Activated naive CD8-positive, alpha-beta T cell treated with anti-CD3 and anti-CD28 coated beads, Interleukin-2, amount 50 U/mL, for 24 hours (primary cell): ENCODE results near the gene LGALS16.
A peak's percentile ranks its signal among the peaks of the same experiment; 100 is the strongest.
"Not testable (repeated sequence)": the region's sequence is repeated elsewhere in the genome, so short reads cannot be mapped to it uniquely, and the experiment has no call there.

ENCODE experiments used
- ATAC-seq: fragments of 150-1000 bp; cut with Tn5 transposase; one replicate; pipeline ENCODE4 v1.10.0; 2021
- DNase-seq: peaks from one replicate; pipeline ENCODE4 v3.0.0; 2021
- H3K27ac Mint-ChIP-seq: one replicate; pipeline ENCODE4 v1.8.0; 2021; ENCODE audit warnings: mild to moderate bottlenecking, mixed read lengths
- H3K27me3 Mint-ChIP-seq: one replicate; pipeline ENCODE4 v1.8.0; 2021; ENCODE audit warnings: mixed read lengths
- H3K36me3 Mint-ChIP-seq: one replicate; pipeline ENCODE4 v1.8.0; 2021; ENCODE audit warnings: low read depth, mixed read lengths
- H3K4me1 Mint-ChIP-seq: one replicate; pipeline ENCODE4 v1.8.0; 2021; ENCODE audit warnings: mixed read lengths
- H3K4me3 Mint-ChIP-seq: one replicate; pipeline ENCODE4 v1.8.0; 2021; ENCODE audit warnings: mild to moderate bottlenecking, moderate library complexity, mixed read lengths
- H3K9me3 Mint-ChIP-seq: one replicate; pipeline ENCODE4 v1.8.0; 2021; ENCODE audit warnings: mixed read lengths

Gene LGALS16, protein sequence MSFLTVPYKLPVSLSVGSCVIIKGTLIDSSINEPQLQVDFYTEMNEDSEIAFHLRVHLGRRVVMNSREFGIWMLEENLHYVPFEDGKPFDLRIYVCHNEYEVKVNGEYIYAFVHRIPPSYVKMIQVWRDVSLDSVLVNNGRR

DNA sequence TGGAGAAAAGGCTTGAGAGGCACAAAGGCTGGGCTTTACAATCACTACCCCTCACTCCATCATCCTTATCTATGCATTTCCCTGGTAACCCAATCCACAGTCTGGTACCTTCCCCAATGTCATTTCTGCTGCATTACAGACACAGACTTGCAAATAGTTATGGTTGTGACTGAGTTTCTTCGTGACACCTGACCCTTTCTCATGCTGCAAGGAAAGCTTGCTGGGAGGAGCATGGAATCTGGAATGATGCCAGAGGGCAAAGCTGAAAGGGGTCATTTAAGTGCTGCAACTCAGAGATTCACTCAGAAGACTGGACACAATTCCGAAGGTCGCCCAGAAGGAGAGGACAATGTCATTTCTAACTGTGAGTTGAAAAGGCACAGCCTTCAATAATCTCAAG lies at the start of gene LGALS16:
Gene LGALS16 (plus strand): TSS at position 301 of the 400 bp plus-strand sequence. CDS start 49 bp downstream, at position 350.
- peaks cover 25% of the 10 kb centered on the region for H3K27me3 Mint-ChIP-seq
- DNase-seq: no peak
- no peaks in the 10 kb centered on the region for H3K36me3 Mint-ChIP-seq
- no peak within 1 kb of the TSS for H3K4me3 Mint-ChIP-seq
- H3K4me1 Mint-ChIP-seq: no peaks in the 10 kb centered on the region
- no peak within 1 kb of the TSS for H3K27ac Mint-ChIP-seq
- no peaks in the 10 kb centered on the region for H3K9me3 Mint-ChIP-seq
- no peak for ATAC-seq

DNA sequence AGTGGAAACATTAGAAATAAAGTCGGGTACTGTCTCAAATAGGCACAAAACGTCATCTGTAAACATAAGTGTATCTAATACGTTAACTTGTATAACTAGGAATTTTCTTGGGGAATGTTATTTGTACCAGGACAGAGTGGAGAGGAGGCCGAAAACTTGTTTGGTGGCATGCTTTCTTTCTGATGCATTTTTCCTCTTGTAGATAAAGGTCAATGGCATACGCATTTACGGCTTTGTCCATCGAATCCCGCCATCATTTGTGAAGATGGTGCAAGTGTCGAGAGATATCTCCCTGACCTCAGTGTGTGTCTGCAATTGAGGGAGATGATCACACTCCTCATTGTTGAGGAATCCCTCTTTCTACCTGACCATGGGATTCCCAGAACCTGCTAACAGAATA lies 48.7 kb upstream of the LGALS16 start:
- Mint-ChIP-seq H3K4me1 (no peaks in the 10 kb centered on the region), H3K4me3 (no peak overlapping the region), H3K27ac (no peak overlapping the region), H3K36me3 (no peaks in the 10 kb centered on the region), H3K27me3 (peaks cover 9% of the 10 kb centered on the region), H3K9me3 (no peaks in the 10 kb centered on the region)
- DNase-seq (no peak), ATAC-seq (no peak)

DNA sequence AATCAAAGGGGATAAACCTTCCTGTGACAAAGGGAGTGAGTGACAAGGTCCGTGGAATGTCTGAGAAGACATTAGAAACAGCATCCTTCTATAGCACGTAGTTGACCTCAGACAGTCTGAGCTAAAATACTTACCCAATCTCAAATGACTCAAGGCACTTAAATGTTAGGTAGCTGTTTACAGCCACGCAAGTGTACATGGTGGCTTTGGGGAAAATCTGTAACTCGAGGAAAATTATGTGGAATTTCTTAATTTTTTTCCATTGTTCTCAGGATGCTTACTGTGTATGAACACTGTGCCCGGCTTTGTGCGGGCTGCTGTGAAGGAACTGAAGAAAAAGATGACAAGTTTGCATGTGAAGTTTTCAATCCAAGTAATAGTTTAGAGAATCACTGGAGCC lies 48.2 kb upstream of the LGALS16 start:
- no peak overlapping the region for H3K27ac Mint-ChIP-seq
- no peak overlapping the region for H3K4me3 Mint-ChIP-seq
- peaks cover 2% of the 10 kb centered on the region for H3K9me3 Mint-ChIP-seq
- no peaks in the 10 kb centered on the region for H3K4me1 Mint-ChIP-seq
- H3K27me3 Mint-ChIP-seq: peaks cover 9% of the 10 kb centered on the region
- ATAC-seq (no peak), DNase-seq (no peak)
- H3K36me3 Mint-ChIP-seq: no peaks in the 10 kb centered on the region

DNA sequence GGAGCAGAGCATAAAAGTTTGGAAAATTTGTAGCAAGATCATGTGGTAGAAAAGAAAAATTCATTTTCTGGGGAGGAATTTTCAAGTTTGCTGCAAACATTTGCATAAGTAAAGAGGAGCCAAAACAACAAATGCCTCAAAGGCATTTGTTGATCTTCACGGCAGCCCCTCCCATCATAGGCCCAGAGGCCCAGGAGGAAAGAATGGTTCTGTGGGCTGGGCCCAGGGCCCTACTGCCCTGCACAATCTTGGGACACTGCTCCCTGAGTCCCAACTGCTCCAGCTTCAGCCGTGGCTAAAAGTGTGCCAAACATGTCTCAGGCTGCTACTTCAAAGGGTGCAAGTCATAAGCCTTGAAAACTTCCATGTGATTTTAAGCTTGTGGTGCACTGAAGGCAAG lies 42.1 kb upstream of the LGALS16 start:
- no peak overlapping the region for H3K4me3 Mint-ChIP-seq
- no peak overlapping the region for H3K27ac Mint-ChIP-seq
- no peak for DNase-seq
- no peaks in the 10 kb centered on the region for H3K36me3 Mint-ChIP-seq
- no peaks in the 10 kb centered on the region for H3K4me1 Mint-ChIP-seq
- peaks cover 16% of the 10 kb centered on the region for H3K27me3 Mint-ChIP-seq
- peaks cover 13% of the 10 kb centered on the region for H3K9me3 Mint-ChIP-seq
- no peak for ATAC-seq

DNA sequence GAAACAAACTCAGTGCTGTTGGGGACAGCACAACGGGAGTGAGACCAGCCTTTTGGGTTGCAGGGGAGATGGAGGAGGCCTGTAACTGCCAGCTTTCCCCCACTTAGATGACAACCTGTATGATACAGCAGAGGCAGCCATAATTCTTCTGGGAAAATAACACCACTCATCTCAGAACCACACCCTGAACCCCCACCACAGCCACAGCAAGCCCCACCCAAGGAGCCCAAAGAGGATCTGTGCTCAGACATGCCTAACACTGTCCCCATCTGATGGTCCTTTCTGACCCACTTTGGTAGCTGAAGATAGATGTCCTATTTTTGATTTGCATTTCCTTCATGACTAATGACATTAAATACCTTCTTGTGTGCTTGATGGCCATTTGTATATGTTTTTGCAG lies 38.0 kb upstream of the LGALS16 start:
- no peak for ATAC-seq
- DNase-seq: no peak

DNA sequence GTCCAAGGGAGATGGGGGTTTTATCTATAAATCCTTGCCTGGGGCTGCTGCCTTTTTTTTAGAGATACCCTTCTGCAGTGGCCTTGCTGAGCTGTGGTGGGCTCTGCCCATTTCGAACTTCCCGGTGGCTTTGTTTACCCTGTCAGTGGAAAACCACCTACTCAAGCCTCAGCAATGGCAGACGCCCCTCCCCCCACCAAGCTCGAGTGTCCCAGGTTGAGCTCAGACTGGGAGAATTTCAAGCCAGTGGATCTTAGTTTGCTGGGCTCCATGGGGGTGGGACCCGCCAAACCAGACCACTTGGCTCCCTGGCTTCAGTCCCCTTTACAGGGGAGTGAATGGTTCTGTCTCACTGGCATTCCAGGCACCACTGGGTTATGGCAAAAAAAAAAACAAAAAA lies 31.8 kb upstream of the LGALS16 start:
- Mint-ChIP-seq H3K9me3 (no peaks in the 10 kb centered on the region), H3K4me3 (no peak overlapping the region), H3K27me3 (peaks cover 44% of the 10 kb centered on the region), H3K27ac (no peak overlapping the region), H3K36me3 (no peaks in the 10 kb centered on the region), H3K4me1 (no peaks in the 10 kb centered on the region)
- DNase-seq (no peak), ATAC-seq (no peak)

More for the DNA sequence above, 38.0 kb upstream of the LGALS16 start:
- Mint-ChIP-seq H3K9me3 (peaks cover 9% of the 10 kb centered on the region), H3K4me3 (no peak overlapping the region), H3K4me1 (no peaks in the 10 kb centered on the region), H3K36me3 (no peaks in the 10 kb centered on the region), H3K27ac (no peak overlapping the region), H3K27me3 (peaks cover 45% of the 10 kb centered on the region)

DNA sequence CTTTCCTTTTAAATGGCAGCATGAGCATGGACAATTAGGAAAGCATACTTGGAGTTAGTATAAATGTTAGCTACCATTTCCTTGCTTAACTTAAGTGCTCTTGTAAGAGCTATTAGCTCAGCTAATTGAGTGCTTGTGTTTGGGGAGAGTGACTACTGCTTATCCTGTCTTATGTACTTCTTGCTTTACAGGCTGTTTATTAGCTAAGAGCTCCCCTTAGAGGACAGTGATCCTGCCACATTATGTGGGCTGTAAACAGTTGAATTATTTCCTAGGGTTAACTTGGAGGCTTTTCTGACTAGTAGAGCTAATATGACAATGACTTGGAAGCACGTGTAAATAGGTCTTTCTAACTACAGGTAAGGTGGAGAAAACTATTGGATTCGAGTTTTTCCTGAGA lies 28.1 kb upstream of the LGALS16 start:
- not testable (repeated sequence) for H3K9me3 Mint-ChIP-seq, H3K4me1 Mint-ChIP-seq, H3K27ac Mint-ChIP-seq, DNase-seq, ATAC-seq, H3K4me3 Mint-ChIP-seq, H3K36me3 Mint-ChIP-seq
- H3K27me3 Mint-ChIP-seq: peaks cover 20% of the 10 kb centered on the region

DNA sequence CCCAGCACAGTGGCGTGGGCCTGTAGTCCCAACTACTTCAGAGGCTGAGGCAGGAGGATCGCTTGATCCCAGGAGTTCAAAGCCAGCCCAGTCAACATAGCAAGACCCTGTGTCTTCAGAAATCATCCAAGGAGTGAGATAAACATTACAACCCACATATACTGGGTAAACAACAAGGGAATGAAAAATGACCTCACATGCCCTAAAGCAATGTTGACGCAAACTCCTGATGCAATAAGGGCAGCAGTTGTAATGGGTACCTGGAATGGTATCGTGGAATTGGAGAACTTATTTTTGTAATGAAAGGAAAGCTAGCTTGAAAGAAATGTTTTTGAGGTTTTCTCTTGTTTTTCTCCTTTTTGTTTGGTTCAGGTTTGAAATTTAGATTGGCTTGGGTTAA lies 24.5 kb upstream of the LGALS16 start:
- DNase-seq (no peak), ATAC-seq (no peak)
- Mint-ChIP-seq H3K4me1 (no peaks in the 10 kb centered on the region), H3K9me3 (no peaks in the 10 kb centered on the region), H3K36me3 (no peaks in the 10 kb centered on the region), H3K27me3 (peaks cover 26% of the 10 kb centered on the region), H3K27ac (no peak overlapping the region), H3K4me3 (no peak overlapping the region)

DNA sequence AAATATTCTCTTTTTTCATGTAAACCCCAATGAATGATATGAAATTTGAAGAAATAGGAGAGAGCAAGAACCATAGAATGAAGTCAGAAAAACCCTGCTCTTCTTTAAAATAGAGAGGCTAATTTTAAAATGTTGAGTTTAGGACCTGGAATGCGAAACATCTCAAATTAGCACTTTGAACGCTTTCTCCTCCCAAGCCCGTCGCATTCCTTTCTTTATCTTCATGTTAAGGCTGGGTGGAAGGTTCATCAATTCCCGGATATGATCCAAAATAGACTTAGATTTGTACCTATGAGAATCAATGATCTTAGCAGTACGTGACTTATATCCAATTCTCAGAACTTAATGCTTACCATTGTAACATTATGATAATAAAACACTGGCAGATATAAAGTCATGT lies 24.1 kb upstream of the LGALS16 start:
- Mint-ChIP-seq H3K27me3 (peaks cover 27% of the 10 kb centered on the region), H3K9me3 (no peaks in the 10 kb centered on the region), H3K4me1 (no peaks in the 10 kb centered on the region), H3K36me3 (no peaks in the 10 kb centered on the region), H3K27ac (no peak overlapping the region), H3K4me3 (no peak overlapping the region)
- DNase-seq (no peak), ATAC-seq (no peak)

DNA sequence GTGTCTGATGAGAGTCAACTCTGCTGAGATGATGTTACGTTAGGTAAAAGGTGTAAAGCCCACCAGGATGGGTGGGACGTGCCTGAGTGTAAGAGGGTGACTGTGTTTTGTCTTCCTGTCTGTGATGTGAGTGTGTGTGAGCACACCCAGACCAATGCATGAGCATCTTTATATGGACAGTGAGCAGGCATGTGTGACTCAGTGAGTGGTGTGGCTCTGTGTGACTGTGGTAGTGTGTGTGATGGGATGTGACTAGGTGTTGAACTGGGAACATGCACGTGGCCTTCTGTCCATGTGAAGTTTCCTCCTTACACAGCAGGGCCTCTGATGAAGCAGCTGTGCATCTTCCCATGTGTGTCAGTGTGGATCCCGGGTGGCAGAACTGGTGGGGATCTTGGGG lies 17.8 kb upstream of the LGALS16 start:
- Mint-ChIP-seq H3K9me3 (no peaks in the 10 kb centered on the region), H3K27me3 (peaks cover 57% of the 10 kb centered on the region), H3K27ac (no peak overlapping the region), H3K36me3 (no peaks in the 10 kb centered on the region), H3K4me1 (no peaks in the 10 kb centered on the region), H3K4me3 (no peak overlapping the region)
- ATAC-seq (no peak), DNase-seq (no peak)

DNA sequence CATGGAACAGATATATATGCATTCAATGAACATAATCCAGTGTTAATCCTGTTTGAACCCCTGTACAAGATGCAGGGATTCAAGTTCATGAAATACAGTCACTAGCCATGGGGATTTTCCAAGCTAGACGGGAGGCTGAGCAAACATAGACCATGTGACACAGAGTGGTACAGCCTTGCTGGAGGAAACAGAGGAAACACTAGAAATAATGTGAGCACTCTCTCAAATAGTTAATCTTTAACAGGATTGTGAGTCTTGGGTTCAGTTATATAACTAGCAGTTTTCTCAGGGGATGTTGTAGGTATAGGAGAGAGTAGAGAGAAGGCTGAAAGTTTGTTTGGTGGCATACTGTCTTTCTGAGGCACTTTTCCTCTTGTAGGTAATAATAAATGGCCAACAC lies 13.9 kb upstream of the LGALS16 start:
- Mint-ChIP-seq H3K27me3 (peaks cover 49% of the 10 kb centered on the region), H3K36me3 (no peaks in the 10 kb centered on the region), H3K4me3 (no peak overlapping the region), H3K27ac (no peak overlapping the region), H3K9me3 (no peaks in the 10 kb centered on the region), H3K4me1 (no peaks in the 10 kb centered on the region)
- ATAC-seq: no peak
- no peak for DNase-seq

DNA sequence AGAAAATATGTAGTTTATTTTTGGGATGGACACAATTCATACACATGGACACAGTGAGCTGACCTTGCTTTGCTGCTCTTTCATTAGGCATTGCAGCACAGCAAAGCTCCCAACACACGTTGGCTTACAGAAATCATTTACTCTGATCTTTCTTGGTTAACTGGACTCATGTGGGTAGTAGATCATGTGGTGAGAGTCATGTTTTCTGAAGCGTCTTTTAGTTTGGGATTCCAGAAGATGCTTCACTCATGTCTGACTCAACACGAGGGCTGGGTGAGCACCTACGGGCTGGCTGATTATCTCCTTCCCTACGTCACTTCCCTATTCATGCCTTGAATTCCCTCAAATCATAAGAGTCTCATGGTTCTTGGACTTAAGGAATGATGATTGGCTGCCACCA lies 12.1 kb upstream of the LGALS16 start:
- DNase-seq: no peak
- Mint-ChIP-seq H3K4me3 (no peak overlapping the region), H3K27me3 (peaks cover 35% of the 10 kb centered on the region), H3K9me3 (no peaks in the 10 kb centered on the region), H3K27ac (no peak overlapping the region), H3K36me3 (no peaks in the 10 kb centered on the region), H3K4me1 (no peaks in the 10 kb centered on the region)
- no peak for ATAC-seq

DNA sequence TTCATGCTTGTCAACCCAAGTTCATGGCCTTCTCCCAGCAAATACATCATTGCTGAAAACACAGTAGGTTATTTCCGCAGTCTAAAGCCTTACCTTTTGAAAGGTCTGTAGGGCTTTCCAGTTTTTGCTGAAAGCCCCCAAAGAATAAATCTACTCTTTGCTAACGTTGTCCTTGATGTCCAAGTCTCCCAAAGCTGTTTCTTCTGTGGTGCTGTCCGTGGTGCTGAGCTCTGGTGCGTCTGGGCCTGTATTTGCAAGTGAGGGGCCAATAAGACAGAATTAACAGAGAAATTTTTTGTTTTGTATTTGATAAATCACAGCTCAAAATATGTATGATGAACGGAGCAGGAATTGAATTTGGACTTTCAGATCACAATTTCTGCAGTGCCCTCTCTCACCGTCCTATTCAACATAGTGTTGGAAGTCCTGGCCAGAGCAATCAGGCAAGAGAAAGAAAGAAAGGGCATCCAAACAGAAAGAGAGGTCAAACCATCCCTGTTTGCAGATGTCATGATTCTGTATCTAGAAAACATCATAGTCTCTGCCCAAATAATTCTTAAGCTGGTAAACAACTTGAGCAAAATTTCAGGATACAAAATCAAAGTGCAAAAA lies 9.8 kb upstream of the LGALS16 start:
- H3K36me3 Mint-ChIP-seq: no peaks in the 10 kb centered on the region
- H3K9me3 Mint-ChIP-seq: no peaks in the 10 kb centered on the region
- ATAC-seq (no peak), DNase-seq (peak; percentile 20)
- H3K27me3 Mint-ChIP-seq: peaks cover 38% of the 10 kb centered on the region
- H3K4me3 Mint-ChIP-seq: no peak overlapping the region
- H3K27ac Mint-ChIP-seq: no peak overlapping the region
- H3K4me1 Mint-ChIP-seq: no peaks in the 10 kb centered on the region

DNA sequence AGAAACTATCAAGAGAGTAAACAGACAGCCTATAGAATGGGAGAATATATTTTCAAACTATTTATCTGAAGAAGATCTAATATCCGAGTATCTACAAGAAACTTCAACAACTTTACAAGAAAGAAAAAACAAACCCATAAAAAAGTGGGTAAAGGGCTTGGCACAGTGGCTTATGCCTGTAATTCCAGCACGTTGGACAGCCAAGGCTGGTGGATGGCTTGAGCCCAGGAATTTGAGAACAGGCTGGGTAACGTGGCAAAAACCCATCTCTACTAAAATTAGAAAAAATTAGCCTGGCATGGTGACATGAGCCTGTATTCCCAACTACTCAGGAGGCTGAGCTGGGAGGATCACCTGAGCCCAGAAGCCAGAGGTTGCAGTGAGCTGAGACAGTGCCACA lies 7.8 kb upstream of the LGALS16 start:
- DNase-seq: no peak
- Mint-ChIP-seq H3K27ac (no peak overlapping the region), H3K36me3 (no peaks in the 10 kb centered on the region), H3K27me3 (peaks cover 41% of the 10 kb centered on the region), H3K4me1 (no peaks in the 10 kb centered on the region), H3K9me3 (no peaks in the 10 kb centered on the region), H3K4me3 (no peak overlapping the region)
- no peak for ATAC-seq

DNA sequence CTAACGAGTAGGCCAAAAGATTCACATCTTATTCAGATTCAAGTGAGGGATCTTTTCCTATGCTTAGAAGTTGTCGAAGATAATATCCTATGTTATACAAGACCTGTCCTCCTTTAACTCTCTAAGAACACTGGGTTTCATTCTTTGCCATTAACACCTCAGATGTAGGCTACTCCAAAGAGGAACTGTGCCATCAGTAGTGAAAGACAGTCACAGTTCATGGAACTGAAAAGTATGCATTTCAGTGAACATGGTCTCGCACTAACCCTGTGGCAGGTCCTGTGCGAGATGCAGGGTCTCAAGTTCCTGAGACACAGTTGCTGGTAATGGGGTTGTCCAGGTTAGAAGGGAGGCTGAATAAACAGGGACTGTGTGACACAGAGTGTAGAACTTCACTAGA lies 4.1 kb downstream of the LGALS16 start:
- Mint-ChIP-seq H3K9me3 (no peaks in the 10 kb centered on the region), H3K27ac (no peak overlapping the region), H3K27me3 (peaks cover 15% of the 10 kb centered on the region), H3K36me3 (no peaks in the 10 kb centered on the region), H3K4me3 (no peak overlapping the region), H3K4me1 (no peaks in the 10 kb centered on the region)
- ATAC-seq (no peak), DNase-seq (no peak)

DNA sequence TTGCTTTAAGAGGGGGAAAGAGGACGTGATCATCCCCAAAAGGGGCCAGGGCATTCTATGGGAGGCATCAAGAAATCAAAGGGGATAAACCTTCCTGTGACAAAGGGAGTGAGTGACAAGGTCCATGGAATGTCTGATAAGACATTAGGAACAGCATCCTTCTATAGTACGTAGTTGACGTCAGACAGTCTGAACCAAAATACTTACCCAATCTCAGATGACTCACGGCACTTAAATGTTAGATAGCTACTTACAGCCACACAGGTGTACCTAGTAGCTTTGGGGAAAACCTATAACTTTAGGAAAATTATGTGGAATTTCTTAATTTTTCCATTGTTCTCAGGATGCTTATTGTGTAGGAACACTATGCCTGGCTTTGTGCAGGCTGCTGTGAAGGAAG lies 4.9 kb downstream of the LGALS16 start:
- Mint-ChIP-seq H3K9me3 (no peaks in the 10 kb centered on the region), H3K4me3 (no peak overlapping the region), H3K4me1 (no peaks in the 10 kb centered on the region), H3K36me3 (no peaks in the 10 kb centered on the region), H3K27ac (no peak overlapping the region), H3K27me3 (peaks cover 13% of the 10 kb centered on the region)
- no peak for DNase-seq
- no peak for ATAC-seq
